ENCODE measurements around the gene TOM1L2.
"Not testable (repeated sequence)": the region's sequence is repeated elsewhere in the genome, so short reads cannot be mapped to it uniquely, and the experiment has no call there.

Gene TOM1L2

DNA sequence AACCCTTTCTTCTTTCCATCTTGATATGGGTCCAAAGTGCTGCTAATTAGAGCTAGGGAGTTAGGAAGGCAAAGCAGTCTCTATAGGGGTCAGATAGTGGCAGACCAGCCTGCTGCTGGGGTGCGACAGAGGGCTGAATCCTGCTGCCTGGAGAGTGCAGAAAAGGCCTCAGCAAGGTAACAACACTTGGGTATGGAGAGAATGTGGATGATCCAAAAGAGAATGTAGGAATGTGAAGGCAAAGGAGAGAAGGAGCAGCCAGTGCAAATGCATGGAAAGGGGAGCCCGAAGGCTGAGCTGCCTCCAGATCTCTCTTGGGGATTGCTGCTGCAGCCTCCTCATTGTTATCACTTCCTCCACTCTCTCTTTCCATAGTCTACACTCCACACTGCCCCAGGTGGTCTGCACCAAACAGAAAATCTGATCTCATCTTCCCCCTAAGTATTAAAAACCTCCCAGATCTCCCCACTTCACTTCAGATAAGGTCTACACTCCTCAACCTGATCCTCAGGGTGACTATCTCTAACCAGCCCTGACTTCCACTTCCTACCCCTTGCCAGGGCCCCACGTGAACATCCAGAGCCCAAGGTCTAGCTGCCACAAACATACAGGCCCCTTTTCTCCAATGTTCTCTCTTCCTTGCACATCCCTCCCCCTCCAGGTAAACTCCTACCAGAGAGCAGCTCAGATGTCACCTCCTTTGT is 28.8 kb downstream of the TOM1L2 start:
- DNase-seq (ENCODE audit: low read depth), result no peak

DNA sequence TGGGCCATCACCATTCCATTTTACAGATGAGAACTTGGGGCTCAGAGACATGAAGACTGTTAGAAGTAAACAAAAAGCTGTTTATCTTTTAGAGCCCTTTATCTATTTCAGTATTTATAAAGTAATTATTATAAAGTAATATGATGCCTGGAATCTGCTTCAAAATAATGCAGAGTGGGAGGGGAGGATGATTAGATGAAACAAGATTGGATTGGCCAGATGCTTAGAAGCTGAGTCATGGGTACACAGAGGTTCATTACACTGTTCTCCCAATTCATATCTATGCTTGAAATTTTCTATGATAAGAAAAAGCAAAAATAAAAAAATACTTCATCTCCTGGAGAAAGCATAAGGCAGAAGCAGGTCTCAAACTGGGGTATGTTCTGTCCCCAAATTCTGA is 29.4 kb downstream of the TOM1L2 start:
- no peak for DNase-seq (ENCODE audit: low read depth)

- no peak for DNase-seq (ENCODE audit: low read depth)
These were observed 31.2 kb downstream of the TOM1L2 start for GRCh38 chr17:17941015-17941414.

GRCh38 chr17:17940441-17940911 is 31.7 kb downstream of the TOM1L2 start:
- DNase-seq (ENCODE audit: low read depth), result no peak

DNA sequence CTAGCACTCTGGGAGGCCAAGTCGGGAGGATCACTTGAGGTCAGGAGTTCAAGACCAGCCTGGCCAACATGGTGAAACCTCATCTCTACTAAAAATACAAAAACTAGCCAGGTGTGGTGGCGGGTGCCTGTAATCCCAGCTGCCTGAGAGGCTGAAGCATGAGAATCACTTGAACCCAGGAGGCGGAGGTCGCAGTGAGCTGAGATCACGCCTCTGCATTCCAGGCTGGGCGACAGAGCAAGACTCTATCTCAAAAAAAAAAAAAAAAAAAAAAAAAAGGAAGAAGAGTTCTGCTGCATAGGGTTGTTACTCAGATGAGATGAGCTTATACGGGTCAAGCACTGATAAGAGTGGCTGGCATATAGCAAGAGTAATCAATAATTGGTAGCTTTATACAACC is 32.3 kb downstream of the TOM1L2 start:
- not testable (repeated sequence) for DNase-seq (ENCODE audit: low read depth)

DNA sequence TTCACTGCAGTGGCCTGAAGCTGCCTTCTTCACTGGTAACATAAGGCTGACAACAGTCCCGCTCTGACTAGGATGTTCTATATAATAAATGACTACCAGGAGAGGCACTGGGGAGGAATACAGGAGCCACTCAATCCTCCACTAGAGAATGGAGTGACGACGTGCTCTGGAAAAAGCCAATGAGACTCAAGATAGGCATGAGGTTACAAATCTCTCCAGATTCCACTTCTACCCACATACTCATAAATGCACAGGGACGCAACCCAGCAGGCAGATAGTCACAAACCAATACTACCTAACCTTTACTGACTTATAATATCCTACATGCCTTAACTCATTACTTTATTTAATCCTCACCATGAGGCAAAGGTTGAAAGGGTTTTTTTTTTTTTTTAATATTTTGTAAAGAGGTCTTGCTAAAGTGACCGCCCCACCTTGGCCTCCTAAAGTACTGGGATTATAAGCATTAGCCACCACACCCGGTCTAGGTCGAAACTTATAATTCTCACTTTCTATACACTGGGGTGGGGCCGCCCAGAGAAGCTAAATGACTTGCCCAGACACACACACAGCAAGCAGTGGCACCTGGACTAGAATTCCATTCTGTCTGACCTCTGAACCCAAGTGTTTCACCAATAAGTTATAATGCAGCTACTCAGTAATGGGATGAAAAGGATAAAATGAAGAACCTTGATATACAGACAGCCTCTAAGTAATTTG is 33.7 kb downstream of the TOM1L2 start:
- no peak for DNase-seq (ENCODE audit: low read depth)

GRCh38 chr17:17937958-17938357 is 34.2 kb downstream of the TOM1L2 start:
- DNase-seq (ENCODE audit: low read depth), result no peak

DNA sequence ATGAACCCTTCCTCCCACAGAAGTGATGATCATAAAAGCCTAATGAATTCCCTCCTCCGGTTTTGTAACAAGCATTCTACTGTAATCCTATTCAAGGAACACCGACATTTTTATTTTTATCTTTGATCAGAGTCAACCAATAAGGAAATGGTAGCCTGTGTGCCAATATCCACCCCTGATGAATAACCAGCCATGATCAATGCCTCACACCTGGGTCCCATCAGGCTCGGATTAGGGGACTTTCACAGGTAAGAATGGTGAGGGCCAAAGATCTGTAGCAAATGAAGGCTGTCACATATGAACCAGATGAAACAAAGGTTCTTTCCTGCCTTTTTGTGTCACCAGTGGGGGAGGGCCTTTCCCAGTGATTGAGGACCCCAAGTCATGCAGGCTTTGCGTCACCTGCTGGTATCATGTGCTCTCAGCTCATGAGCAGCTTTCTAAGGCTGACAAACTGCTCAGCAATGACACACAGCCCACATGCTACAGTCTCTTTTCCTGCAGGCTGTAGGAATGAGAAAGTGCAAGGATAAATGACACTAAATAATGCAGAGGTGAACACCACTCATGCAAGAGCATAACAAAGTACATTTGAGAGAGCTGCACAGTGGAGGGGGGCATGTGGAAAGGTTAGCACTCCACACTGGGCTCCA is 34.9 kb downstream of the TOM1L2 start:
- no peak for DNase-seq (ENCODE audit: low read depth)

DNA sequence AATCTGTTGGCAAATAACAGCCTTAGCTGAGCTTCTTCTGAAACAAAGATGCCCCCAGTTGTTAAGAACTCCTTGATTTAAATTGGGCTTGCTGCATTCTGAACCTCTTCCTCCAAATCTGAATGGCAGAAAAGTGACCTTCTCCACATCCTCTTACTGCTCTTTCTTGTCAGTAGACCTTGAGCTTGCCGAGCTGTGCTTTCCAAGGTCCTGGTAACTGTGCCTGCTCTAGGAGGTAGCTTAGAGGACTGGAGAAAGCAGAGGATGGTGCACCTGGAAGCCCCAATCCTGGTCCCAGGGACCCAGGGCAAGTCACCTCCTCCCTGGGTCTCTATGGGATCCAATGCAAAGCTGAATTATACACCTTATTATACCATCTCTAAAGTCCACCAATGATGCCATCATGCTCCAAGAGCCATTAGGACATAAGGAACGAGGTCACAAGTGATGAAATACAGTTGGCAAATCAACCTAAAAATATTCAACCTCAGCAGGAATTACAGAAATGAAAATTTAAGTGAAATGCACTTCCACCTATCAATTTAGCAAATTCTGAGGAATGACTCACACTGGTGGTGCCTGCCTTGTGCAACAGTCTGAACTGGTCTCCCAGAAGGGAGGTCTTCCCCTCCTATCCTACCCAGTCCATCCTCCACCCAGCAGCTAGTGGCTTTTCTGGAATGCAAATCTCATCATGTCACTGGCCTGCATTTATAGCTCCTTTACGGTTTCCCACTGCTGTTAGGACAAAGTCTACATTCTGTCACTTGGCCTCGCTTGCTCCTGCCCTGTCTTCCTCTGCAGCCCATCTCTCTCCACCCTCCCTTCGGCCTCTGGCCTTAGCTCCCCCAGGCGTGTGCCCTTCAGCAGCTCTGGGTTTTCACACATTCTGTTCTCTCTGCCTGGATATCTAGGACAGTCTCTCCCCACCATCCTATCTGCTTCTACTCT is 36.6 kb downstream of the TOM1L2 start:
- peak; percentile 96 for DNase-seq (ENCODE audit: low read depth)

- no peak for DNase-seq (ENCODE audit: low read depth)
These were observed 37.4 kb downstream of the TOM1L2 start for GRCh38 chr17:17934806-17935205.

GRCh38 chr17:17934214-17934613 is 38.0 kb downstream of the TOM1L2 start:
- DNase-seq (ENCODE audit: low read depth), result no peak

DNA sequence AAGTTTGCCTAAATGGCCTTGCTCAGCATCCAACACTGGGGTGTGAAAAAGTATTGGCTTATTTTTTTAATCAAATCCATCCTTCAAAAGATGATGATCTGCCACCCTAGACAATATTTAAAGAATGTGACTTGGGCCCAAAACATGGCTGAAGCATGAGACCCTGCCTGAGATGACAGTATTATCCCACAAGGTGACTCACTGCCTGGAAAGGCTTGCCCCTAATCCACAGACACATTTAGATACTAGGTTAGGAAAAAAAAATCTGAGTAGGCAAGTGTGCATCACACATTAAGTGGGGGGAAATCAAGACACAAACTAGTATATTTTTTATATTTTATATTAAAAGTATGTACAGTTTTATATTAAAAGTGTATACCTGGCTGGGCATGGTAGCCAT is 38.4 kb downstream of the TOM1L2 start:
- DNase-seq (ENCODE audit: low read depth), result no peak

DNA sequence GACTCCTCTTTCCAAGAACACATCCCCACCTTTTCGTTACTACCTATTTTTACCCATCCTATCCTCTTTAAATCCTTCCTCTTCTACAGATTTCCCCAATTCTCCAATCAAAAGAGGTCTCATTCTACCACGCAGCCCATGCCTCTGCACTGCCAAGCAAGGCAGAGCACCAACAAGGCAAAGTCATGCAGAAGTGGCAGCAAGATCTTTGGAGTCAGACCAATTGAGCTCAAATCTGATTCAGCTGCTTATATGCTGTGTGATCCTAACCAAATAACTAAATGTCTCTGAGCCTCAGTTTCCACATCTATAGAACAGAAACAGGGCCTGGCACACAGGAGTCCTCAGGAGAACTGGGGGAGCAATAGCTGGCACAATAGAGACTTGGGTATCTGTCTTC is 41.0 kb downstream of the TOM1L2 start:
- no peak for DNase-seq (ENCODE audit: low read depth)

- DNase-seq (ENCODE audit: low read depth), result no peak
These were observed 41.5 kb downstream of the TOM1L2 start for GRCh38 chr17:17930674-17931073.

DNA sequence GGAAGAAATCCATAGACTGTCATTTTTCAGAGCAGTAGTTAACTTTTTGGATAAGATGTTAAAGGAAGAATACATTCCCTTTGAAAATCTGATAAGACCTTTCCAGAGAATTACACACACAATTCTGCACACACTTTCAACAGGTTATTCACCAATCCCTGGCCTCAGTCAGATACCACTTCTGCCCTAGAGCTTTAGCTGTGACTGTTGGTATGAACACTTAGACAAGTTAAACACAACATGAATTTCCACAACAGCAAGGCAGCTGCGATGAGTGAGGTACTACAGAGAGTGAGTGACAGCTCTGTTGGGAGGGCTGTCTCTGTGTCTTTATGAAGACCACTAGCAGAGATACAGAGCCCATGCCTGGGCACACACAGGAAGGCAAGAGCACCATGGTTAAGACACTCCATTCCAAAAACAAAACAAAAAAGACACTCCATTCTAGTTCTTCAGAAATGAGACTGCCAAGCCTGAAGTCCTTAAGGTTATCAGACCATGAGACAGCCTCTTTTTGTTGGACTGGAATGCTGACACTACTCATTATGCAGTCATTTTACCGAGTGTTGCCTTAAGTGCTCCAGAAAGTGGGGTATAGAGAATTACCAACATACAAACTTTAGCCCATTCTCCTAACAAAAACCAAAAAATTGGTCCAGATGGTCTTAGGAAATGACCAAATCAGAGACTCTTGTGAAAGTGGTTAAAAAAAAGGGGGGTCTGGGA is 42.4 kb downstream of the TOM1L2 start:
- no peak for DNase-seq (ENCODE audit: low read depth)

DNA sequence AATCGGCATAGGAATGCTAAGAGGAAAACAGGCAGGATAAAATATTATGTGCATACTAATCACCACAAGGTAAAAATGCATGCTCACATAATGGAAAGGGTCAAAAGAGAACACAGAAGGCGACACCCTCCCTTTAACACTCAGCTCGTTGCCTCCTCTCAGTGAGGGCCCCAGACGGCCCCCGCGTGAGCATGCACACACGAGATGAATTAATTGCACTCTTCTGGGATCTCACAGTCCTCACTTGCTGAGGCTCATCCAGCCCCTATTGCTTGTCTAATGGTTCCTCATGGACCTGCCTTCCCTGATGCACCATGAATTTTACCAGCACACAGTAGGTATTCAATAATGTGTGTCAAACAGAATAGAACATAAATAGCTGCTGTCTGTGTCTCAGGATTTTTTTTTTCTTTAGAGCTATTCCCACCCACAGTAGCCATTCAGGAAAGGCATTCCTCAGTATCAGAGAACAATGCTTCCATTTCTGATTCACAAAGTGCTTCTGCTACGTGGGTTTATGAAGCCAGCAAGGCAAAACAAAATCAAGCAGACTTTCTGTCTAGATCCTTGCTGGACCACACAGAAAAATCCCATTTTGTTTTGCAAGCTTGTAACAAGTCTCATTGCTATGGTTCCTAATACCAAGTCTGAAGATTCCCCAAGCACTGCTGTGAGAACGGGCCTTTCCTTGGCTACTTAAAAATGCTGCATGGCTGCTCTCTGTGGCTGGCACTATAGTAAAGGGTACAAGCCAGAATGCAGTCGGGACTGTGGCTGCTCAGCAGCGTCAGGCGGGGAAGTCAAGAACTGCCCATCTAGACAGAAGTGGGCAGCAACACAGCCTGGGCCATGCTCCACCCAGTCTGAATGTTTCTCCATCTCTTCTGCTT is 43.6 kb downstream of the TOM1L2 start:
- DNase-seq (ENCODE audit: low read depth), result no peak

- peak; percentile 45 for DNase-seq (ENCODE audit: low read depth)
These were observed 45.3 kb downstream of the TOM1L2 start for GRCh38 chr17:17926840-17927449.

GRCh38 chr17:17926036-17926435 is 46.2 kb downstream of the TOM1L2 start:
- no peak for DNase-seq (ENCODE audit: low read depth)

DNA sequence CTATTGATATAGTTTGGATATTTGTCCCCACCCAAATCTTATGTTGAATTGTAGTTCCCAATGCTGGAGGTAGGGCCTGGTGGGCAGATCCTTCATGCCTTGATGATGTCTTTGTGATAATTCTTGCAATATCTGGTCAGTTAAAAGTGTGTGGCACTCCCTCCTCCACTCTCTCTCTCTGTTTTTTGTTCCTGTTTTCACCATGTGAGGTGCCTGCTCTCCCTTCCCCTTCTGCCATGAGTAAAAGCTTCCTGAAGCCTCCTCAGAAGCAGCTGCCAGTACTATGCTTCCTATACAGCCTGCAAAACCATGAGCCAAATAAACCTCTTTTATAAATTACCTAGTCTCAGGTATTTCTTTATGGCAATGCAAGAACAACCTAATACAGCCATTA is 47.3 kb downstream of the TOM1L2 start:
- no peak for DNase-seq (ENCODE audit: low read depth)

All from fibroblast of gingiva (primary cell).